ENCODE data around the gene STPG4. TPM values are rescaled to one million over a fixed set of nuclear protein-coding genes. Genes with fewer than 3 reads are reported as not detected.
A peak's percentile ranks its signal among the peaks of the same experiment; 100 is the strongest.

The STPG4 gene
- total and polyA plus RNA-seq, 4 donors: 0.06 to 1.0 (median 0.20) TPM

DNA sequence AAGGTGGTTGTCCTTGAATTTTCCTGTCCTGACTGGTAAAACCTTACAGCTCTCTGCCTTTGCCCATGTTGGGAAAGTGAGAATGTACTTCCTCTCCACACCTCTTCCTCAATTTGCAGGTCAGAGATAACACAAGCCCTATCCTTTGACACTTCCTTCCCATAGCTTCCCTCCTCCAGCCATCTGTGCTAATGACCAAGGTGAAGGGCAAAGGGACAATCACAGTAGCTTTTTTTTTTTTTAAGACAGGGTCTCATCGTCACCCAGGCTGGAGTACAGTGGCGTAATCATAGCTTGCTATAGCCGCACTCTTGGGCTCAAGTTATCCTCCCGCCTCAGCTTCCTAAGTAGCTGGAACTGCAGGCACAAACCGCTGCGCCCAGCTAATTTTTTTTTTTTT lies 24.3 kb upstream of the STPG4 start:
- ATAC-seq (ENCODE audit: insufficient read depth, low FRiP score) (no peak), DNase-seq (no peak)
- 36 to 71% methylated on average over 6 of the region's 6 CpGs for WGBS, 2 donors

DNA sequence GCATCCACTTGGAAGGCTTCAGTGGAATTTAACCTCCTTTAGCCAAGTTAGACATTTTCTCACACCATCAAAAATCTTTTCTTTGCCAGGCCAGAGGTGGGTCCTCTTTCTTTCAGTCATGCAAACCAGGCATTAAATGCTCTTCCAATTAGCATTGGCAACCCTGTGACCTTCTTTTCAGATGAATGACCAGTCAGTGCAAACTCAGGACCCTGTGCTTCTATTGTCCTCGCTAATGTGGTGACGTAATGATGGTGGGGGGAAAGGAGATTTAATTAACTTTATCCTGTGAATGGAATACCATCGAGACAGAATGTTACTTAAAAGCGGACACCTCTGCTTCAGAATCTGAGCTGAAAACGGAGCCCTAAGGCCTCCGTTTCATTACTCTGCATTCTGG lies 23.2 kb upstream of the STPG4 start:
- H3K4me3 ChIP-seq: no peak overlapping the region
- H3K9ac ChIP-seq (ENCODE audit: insufficient read depth in 1 of 2, low read length in 2 of 2): no peak overlapping the region
- H3K27ac ChIP-seq (ENCODE audit: low read depth in 1 of 2, low read length in 1 of 2): no peak overlapping the region
- WGBS, 2 donors: 96% methylated on average over 6 of the region's 6 CpGs
- no peaks in the 10 kb centered on the region for H3K9me3 ChIP-seq (ENCODE audit: control insufficient read depth in 4 of 4, insufficient read depth in 3 of 4, low read length in 3 of 4)
- H3K27me3 ChIP-seq (ENCODE audit: control insufficient read depth in 3 of 3, insufficient read depth in 3 of 3, low read length in 2 of 3): peaks cover 0 to 11% (median 0%) of the 10 kb centered on the region in 3 donors
- peaks cover 0 to 3% (median 0%) of the 10 kb centered on the region in 4 donors for H3K36me3 ChIP-seq (ENCODE audit: control insufficient read depth in 4 of 4, insufficient read depth in 4 of 4, low read length in 4 of 4)
- no peak for ATAC-seq (ENCODE audit: insufficient read depth, low FRiP score)
- DNase-seq: no peak
- H3K4me1 ChIP-seq (ENCODE audit: control insufficient read depth in 5 of 5, insufficient read depth in 5 of 5, low read length in 5 of 5): peaks cover 0 to 19% (median 7%) of the 10 kb centered on the region in 5 donors
- no peak for TF ChIP-seq CTCF (IDR thresholded peaks at IDR 0.05; ENCODE audit: control extremely low read depth, extremely low read depth)

More for the DNA sequence above, 24.3 kb upstream of the STPG4 start:
- no peak overlapping the region for H3K27ac ChIP-seq (ENCODE audit: low read depth in 1 of 2, low read length in 1 of 2)
- H3K36me3 ChIP-seq (ENCODE audit: control insufficient read depth in 4 of 4, insufficient read depth in 4 of 4, low read length in 4 of 4): peaks cover 0 to 3% (median 0%) of the 10 kb centered on the region in 4 donors
- no peak overlapping the region for H3K9ac ChIP-seq (ENCODE audit: insufficient read depth in 1 of 2, low read length in 2 of 2)
- TF ChIP-seq CTCF (IDR thresholded peaks at IDR 0.05; ENCODE audit: control extremely low read depth, extremely low read depth): no peak
- H3K4me1 ChIP-seq (ENCODE audit: control insufficient read depth in 5 of 5, insufficient read depth in 5 of 5, low read length in 5 of 5): peaks cover 0 to 8% (median 3%) of the 10 kb centered on the region in 5 donors
- H3K4me3 ChIP-seq: no peak overlapping the region
- no peaks in the 10 kb centered on the region for H3K9me3 ChIP-seq (ENCODE audit: control insufficient read depth in 4 of 4, insufficient read depth in 3 of 4, low read length in 3 of 4)
- H3K27me3 ChIP-seq (ENCODE audit: control insufficient read depth in 3 of 3, insufficient read depth in 3 of 3, low read length in 2 of 3): peaks cover 0 to 11% (median 0%) of the 10 kb centered on the region in 3 donors

- no peak for TF ChIP-seq CTCF (IDR thresholded peaks at IDR 0.05; ENCODE audit: control extremely low read depth, extremely low read depth)
- Histone ChIP-seq H3K4me1 (ENCODE audit: control insufficient read depth in 5 of 5, insufficient read depth in 5 of 5, low read length in 5 of 5) (peaks cover 0 to 30% (median 13%) of the 10 kb centered on the region in 5 donors), H3K9ac (ENCODE audit: insufficient read depth in 1 of 2, low read length in 2 of 2) (peak overlapping the region; percentile 95 to 100), H3K27ac (ENCODE audit: low read depth in 1 of 2, low read length in 1 of 2) (peak overlapping the region; percentile 96 to 98), H3K4me3 (peak overlapping the region; percentile 69), H3K9me3 (ENCODE audit: control insufficient read depth in 4 of 4, insufficient read depth in 3 of 4, low read length in 3 of 4) (no peaks in the 10 kb centered on the region), H3K27me3 (ENCODE audit: control insufficient read depth in 3 of 3, insufficient read depth in 3 of 3, low read length in 2 of 3) (peaks cover 0 to 6% (median 0%) of the 10 kb centered on the region in 3 donors), H3K36me3 (ENCODE audit: control insufficient read depth in 4 of 4, insufficient read depth in 4 of 4, low read length in 4 of 4) (peaks cover 0 to 3% (median under 1%) of the 10 kb centered on the region in 4 donors)
- no peak for ATAC-seq (ENCODE audit: insufficient read depth, low FRiP score)
- peak in 1 of 3 donors; percentile 17 for DNase-seq
- 6% methylated on average over 16 of the region's 16 CpGs for WGBS, 2 donors
Observed at GRCh38 chr2:47177043-47177565, 22.0 kb upstream of the STPG4 start.

Measured in lung (tissue), 12 donors.